Stimulated activated naive CD8-positive, alpha-beta T cell treated with anti-CD3 and anti-CD28 coated beads, Interleukin-15, Interleukin-2, amounts not matched to agents 100 ng/mL and 50 ng/mL, for 24 hours (primary cell): ENCODE data around the gene NECTIN2.

ENCODE experiments used
- H3K27ac Mint-ChIP-seq: one replicate; pipeline ENCODE4 v1.8.0; 2021; ENCODE audit warnings: mild to moderate bottlenecking, mixed read lengths
- H3K27me3 Mint-ChIP-seq: one replicate; pipeline ENCODE4 v1.8.0; 2021; ENCODE audit warnings: mixed read lengths
- H3K36me3 Mint-ChIP-seq: one replicate; pipeline ENCODE4 v1.8.0; 2021; ENCODE audit warnings: low read depth, mixed read lengths
- H3K4me1 Mint-ChIP-seq: one replicate; pipeline ENCODE4 v1.8.0; 2021; ENCODE audit warnings: low read depth, mixed read lengths
- H3K4me3 Mint-ChIP-seq: one replicate; pipeline ENCODE4 v1.8.0; 2021; ENCODE audit warnings: mild to moderate bottlenecking, mixed read lengths
- H3K9me3 Mint-ChIP-seq: one replicate; pipeline ENCODE4 v1.8.0; 2021; ENCODE audit warnings: mixed read lengths

The NECTIN2 gene

DNA sequence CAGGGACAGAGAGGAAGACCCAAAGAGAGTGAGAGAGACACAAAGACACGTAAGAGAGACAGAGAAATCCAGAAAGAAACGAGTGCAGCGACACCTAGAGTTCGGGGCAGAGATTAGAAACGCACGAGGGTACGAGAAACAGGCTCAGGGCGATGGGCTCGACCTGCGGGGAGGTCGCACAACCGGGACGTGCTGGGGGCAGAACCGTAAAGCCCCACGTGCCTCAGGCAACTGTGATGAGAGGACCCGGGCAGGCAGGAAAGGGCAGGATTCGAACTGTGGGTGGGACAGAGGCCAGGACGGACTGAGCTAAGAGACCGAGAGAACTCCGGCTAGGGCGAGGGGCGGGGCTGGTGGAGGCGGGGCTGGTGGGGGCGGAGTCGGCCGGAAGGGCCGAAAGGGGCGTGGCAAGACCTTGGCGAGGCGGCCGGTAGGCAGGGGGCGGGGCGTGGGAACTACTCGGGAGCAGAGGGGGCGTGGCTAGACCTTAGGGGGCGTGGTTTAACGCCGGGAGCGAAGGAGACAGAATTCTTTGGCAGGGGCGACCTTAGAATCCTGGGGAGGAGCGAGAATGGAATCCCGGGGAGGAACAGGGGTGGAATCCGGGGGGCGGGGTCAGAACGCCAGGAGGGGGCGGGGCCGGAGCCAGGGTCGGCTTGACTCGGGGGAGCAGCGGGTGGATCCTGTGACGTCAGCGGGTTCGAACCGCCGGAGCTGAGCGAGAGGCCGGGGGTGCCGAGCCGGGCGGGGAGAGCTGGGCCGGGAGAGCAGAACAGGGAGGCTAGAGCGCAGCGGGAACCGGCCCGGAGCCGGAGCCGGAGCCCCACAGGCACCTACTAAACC, at the start of gene NECTIN2:
Gene NECTIN2, plus strand, starts transcription at position 686 of the 843 bp plus-strand sequence. CDS start 229 bp downstream, outside the sequence.
- Mint-ChIP-seq H3K9me3 (no peaks in the 10 kb centered on the region), H3K27ac (peak within 1 kb of the TSS; percentile 77), H3K36me3 (no peaks in the 10 kb centered on the region), H3K4me1 (peaks cover 30% of the 10 kb centered on the region), H3K27me3 (peaks cover 30% of the 10 kb centered on the region), H3K4me3 (peak within 1 kb of the TSS; percentile 89)

DNA sequence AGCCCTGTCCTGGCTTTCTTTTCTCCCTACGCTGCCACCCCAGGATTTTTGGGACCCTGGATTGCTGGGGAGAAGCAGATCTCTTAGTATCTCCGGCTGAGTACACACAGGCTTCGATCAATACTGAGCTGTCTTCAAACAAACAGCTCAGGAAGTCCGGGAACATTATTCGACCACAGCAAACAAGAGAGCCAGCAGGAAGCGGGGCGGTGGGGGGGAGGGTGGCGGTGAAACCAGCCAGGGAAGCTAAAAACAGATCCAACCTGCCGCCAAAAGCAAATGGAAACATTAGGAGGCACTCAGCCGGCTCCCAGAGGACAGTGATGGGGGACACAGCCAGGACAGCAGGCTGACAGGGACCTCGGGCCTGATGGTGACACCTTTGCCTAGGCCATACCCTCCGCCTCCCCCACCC, 49.4 kb upstream of the NECTIN2 start:
- H3K4me1 Mint-ChIP-seq = peaks cover 17% of the 10 kb centered on the region
- H3K9me3 Mint-ChIP-seq = no peaks in the 10 kb centered on the region
- H3K27ac Mint-ChIP-seq = peak overlapping the region; percentile 32
- no peak overlapping the region for H3K4me3 Mint-ChIP-seq
- no peaks in the 10 kb centered on the region for H3K36me3 Mint-ChIP-seq
- H3K27me3 Mint-ChIP-seq = no peaks in the 10 kb centered on the region

DNA sequence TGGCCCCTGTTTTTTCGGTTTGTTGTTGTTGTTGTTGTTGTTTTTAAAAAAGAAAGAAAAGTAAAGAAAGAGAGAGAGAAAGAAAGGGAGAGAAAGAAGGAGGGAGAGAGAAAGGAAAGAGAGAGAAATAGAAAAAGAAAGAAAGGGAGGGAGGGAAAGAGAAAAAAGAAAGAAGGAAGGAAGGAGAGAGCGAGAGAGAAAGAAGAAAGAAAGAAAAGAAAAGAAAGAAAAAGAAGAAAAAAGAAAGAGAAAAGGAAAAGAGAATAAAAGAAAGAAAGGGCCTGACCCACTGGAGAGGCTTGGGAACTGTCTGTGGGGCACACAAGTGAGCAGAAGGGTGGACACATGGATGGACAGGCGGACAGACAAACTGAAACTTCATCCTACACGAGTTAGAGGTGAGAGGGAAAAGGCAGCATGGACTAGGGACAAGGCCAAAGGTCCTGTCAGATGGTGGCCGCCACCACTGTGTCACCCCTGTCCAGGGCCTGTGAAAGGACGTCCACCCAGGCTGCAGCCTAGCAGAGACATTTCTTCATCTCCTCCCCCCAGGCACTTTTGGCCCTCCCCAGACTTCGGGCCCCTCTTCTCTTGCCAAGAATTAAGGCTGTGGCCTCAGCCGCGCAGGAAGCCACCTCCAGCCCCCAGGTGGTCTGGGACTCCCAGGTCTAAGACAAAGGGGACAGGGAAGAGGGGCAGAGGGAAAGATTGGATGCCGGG, 46.3 kb upstream of the NECTIN2 start:
- Mint-ChIP-seq H3K4me3 (no peak overlapping the region), H3K4me1 (peaks cover 17% of the 10 kb centered on the region), H3K27me3 (no peaks in the 10 kb centered on the region), H3K27ac (no peak overlapping the region), H3K36me3 (no peaks in the 10 kb centered on the region), H3K9me3 (no peaks in the 10 kb centered on the region)

DNA sequence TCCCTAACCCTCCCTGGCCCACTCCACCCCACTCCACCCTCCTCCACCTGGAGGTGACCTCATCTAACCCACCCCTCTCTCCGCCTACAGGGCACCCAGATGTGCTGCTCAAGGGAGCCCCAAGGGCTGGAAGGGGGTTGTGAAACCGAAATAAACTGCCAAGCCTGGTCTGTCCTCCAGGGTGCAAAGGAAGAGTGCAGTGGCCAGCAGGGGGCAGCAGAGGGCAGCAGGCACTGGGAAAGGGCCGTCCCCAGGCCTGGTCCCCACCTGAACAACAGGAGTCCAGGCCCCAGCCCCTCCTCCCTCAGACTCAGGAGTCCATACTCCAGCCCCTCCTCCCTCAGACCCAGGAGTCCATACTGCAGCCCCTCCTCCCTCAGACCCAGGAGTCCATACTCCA, 45.6 kb upstream of the NECTIN2 start:
- Mint-ChIP-seq H3K36me3 (no peaks in the 10 kb centered on the region), H3K27me3 (no peaks in the 10 kb centered on the region), H3K9me3 (no peaks in the 10 kb centered on the region), H3K4me1 (peaks cover 17% of the 10 kb centered on the region), H3K4me3 (no peak overlapping the region), H3K27ac (no peak overlapping the region)

DNA sequence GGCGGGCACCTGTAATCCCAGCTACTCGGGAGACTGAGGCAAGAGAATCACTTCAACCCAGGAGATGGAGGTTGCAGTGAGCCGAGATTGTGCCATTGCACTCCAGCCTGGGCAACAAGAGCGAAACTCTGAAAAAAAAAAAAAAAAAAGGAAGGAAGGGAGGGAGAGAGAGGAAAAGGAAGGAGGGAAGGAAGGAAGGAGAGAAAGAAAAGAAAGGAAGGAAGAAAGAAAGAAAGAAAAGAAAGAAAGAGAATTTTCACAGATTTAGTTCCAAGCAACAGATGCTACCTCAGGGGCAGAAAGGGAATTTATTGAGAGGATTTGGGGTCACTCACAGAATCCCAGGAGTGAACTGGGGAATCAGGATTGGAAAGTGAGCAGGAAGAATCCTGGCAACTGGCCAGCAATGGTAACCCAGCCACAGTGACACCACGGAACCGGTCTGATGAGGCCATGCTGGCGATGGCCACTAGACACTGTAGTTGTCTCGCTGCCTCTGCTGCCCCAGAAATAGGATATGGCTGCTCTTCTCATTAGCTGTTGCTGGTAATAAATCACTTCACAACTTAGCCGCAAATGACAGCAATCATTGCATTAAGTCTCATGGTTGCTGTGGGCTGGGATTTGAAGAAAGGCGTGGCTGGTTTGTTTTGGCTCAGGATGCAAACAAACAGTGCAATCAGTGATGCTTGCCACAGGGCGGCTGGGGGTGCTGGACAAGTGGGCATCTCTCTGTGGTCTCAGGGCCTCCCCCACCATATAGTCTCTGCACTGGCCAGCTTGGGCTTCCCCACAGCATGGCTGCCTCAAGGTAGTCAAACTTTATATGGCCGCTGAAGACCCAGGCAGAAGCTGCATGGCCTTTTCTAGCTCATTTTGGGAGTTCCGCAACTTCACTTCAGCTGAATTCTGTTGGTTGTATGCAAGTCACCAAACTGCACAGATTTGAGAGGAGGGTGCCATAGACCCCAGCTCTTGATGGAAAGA, 42.4 kb upstream of the NECTIN2 start:
- H3K9me3 Mint-ChIP-seq = no peaks in the 10 kb centered on the region
- H3K4me1 Mint-ChIP-seq = no peaks in the 10 kb centered on the region
- H3K27ac Mint-ChIP-seq = no peak overlapping the region
- H3K36me3 Mint-ChIP-seq = no peaks in the 10 kb centered on the region
- H3K27me3 Mint-ChIP-seq = no peaks in the 10 kb centered on the region
- no peak overlapping the region for H3K4me3 Mint-ChIP-seq

DNA sequence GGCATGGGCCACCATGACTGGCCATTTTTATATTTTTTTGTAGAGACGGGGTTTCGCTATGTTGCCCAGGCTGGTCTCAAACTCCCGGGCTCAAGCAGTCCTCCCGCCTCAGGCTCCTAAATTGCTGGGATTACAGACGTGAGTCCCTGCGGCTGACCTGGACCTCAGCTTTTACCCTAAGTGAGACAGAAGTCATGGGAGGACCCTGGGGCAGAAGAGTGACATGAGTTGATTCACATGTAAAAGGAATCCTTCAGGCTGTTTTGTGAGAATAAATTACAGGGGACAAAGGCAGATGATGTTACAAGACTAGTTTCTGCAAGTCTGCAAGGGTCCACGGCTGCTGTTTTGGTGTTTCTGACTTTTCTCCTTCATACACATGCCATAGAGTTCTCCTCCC, 39.8 kb upstream of the NECTIN2 start:
- no peak overlapping the region for H3K4me3 Mint-ChIP-seq
- H3K4me1 Mint-ChIP-seq = no peaks in the 10 kb centered on the region
- H3K27ac Mint-ChIP-seq = no peak overlapping the region

DNA sequence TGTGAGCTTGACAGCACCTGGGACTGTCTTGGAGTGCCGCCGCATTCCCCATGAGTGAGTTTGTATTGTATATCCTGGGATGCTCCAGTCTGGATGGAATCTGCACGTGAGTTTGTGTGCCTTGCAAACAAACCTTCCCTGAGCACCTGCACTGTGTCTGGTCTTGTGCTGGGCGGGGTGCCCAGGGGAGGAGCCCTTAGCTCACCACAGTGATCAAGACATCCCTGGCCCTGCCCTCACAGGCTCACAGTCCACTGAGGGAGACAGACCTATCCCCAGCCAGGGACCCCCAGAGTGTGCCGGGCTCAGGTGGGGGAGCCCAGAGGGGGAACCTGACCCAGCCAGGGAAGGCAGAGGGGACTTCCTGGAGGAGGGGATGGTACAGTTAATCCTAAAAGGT, 38.9 kb upstream of the NECTIN2 start:
- Mint-ChIP-seq H3K9me3 (no peaks in the 10 kb centered on the region), H3K4me1 (no peaks in the 10 kb centered on the region), H3K4me3 (no peak overlapping the region), H3K27me3 (peaks cover 5% of the 10 kb centered on the region), H3K36me3 (no peaks in the 10 kb centered on the region), H3K27ac (no peak overlapping the region)

More for the DNA sequence above, 39.8 kb upstream of the NECTIN2 start:
- Mint-ChIP-seq H3K27me3 (peaks cover 5% of the 10 kb centered on the region), H3K9me3 (no peaks in the 10 kb centered on the region), H3K36me3 (no peaks in the 10 kb centered on the region)

DNA sequence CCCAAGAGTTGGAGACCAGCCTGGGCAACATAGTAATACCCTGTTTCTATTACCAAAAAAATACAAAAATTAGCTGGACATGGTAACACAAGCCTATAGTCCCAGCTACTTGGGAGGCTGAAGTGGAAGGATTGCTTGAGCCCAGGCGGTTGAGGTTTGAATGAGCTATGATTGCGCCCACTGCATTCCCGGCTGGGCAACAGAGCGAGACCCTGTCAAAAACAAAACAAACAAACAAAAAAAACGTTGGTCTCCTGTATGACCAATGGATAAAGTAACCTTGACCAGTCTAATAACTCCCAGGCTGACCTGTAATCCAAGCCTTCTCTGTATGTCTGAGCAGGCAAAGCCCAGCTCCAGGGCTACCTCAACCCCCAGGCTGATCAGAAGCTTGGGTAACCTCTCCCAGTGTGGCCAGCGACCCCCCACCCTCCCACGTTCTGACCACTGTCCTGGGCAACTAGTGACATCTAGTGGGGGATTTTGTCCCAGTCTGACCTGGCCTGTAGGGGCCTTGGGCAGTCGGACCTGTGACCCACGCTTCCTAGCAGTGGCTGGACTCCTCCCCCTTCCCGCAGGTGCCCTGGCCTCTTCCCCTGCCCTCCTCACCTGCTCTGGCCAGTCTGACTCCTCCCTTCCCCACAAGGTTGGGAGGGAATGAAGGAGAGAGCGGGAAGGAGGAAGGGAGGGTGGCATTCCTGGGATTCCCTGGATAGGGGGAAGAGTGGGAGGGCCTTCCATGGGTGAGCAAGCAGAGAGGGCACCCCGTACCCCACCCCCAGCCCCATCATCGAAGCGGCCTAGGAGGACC, 38.2 kb upstream of the NECTIN2 start:
- no peaks in the 10 kb centered on the region for H3K4me1 Mint-ChIP-seq
- H3K27ac Mint-ChIP-seq = no peak overlapping the region
- no peaks in the 10 kb centered on the region for H3K9me3 Mint-ChIP-seq
- no peaks in the 10 kb centered on the region for H3K36me3 Mint-ChIP-seq
- peaks cover 5% of the 10 kb centered on the region for H3K27me3 Mint-ChIP-seq
- no peak overlapping the region for H3K4me3 Mint-ChIP-seq

DNA sequence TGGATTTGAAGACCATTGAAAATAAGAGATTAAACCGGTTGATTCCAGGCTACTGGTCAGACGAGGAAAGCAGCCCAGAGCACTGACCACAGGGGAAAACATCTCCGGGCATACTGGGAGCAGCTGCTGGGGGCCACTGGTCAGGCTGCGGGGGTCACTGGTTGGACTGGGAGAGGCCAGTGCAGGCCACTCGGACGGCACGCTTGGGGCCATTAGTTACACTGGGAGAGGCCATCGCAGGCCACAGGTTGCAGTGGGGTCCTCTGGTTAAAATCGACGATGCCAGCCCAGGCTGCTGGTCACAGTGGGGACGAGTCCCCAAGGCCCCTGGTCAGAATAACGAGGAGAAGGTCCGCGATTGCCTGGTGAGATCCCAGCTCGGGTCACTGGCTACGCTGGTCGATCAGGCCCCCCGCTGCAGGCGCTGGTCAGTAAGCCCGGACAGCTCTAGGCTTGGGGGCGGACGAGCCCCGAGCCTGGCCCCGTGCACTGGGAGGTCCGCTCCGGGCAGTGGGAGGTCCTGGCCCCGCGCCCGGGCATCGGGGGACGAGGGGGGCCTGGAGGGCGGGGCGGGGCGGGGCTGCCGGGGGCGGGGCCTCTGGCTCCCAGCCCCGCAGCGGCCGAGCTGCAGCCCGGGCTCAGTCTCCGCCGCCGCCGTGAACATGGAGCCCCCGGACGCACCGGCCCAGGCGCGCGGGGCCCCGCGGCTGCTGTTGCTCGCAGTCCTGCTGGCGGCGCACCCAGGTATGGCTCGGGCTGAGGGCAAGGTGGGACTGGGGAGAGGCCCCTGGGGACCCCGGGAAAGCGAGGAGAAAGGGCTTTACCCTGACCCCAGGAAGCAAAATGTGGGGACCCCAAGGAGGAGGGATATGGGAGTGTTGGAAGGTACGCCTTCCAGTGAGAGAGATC, 37.4 kb upstream of the NECTIN2 start, which contains the start of gene BCAM:
Gene BCAM, plus strand, starts transcription at position 641 of the 909 bp plus-strand sequence. Its CDS starts 22 bp downstream, at position 663.
- Mint-ChIP-seq H3K4me1 (no peaks in the 10 kb centered on the region), H3K27me3 (peaks cover 5% of the 10 kb centered on the region), H3K36me3 (no peaks in the 10 kb centered on the region), H3K27ac (no peak within 1 kb of the TSS), H3K9me3 (no peaks in the 10 kb centered on the region), H3K4me3 (no peak within 1 kb of the TSS)

DNA sequence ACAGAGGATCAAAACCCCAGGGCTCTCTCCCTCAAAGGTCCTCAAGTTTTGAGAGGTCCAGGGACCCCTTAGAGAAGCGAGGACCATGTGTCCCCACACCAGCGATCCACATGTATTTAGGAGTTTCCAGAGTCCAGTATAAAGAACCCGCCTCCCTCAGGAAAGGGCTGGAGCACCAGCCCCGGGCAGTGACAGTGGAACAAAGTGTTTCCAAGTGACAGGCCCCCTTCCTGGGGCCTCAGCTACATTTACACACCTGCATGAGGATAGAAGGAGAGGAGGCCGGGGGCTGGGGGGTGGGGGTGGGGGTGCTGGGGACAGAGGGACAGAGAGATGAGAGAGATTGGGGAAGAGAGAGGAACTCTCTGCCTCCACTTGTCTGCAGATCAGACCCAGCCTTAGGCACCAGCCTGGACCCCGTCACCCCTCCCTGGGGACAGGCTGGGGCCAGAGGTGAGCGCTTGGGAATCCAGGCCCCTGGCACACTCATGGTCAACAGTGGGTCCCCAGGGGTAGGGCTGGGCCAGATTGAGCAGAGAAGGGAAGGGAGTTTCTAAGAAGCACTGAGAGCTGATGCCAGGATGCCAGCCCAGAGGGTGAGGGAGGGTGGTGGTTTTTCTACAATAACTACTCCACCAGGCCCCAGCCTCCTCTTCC, 36.4 kb upstream of the NECTIN2 start:
- Mint-ChIP-seq H3K36me3 (no peaks in the 10 kb centered on the region), H3K9me3 (no peaks in the 10 kb centered on the region), H3K27ac (no peak overlapping the region), H3K4me3 (no peak overlapping the region), H3K4me1 (no peaks in the 10 kb centered on the region), H3K27me3 (peaks cover 5% of the 10 kb centered on the region)

DNA sequence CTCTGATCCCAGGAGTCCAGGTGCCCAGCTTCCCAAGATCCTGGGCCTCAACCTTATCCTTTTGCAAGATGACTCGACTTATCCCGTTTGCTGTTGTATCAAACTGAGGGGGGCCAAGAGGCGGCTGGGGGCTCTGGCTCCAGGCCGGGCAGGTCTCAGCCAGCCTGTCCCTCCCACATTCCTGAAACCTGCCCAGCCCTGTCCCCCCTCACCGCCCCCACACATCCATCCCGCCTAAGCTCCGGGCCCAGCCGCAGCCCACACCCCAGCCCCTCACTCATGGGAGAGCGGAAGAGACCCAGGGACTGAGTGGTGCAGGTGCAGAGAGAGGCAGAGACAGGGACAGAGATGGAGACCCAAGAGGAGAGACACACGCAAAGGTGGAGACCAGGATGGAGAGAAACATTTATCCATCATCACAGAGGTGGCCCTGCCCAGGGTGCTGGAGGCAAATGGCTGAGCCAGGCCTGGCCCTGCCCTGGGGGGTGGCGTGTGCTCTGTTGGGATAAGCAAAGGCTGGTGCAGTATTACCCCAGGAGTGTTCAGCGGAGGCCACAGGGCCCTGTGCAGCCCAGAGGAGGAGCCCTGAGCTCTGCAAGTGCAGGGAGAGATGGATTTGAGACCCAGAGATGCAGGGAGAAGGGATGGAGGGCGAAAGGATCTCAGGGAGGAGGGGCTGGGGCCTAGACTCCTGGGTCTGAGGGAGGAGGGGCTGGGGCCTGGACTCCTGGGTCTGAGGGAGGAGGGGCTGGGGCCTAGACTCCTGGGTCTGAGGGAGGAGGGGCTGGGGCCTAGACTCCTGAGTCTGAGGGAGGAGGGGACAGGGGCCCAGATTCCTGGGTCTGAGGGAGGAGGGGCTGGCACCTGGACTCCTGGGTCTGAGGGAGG, 35.6 kb upstream of the NECTIN2 start:
- H3K4me1 Mint-ChIP-seq = no peaks in the 10 kb centered on the region
- peaks cover 5% of the 10 kb centered on the region for H3K27me3 Mint-ChIP-seq
- no peak overlapping the region for H3K4me3 Mint-ChIP-seq
- no peaks in the 10 kb centered on the region for H3K36me3 Mint-ChIP-seq
- H3K9me3 Mint-ChIP-seq = no peaks in the 10 kb centered on the region
- H3K27ac Mint-ChIP-seq = no peak overlapping the region

DNA sequence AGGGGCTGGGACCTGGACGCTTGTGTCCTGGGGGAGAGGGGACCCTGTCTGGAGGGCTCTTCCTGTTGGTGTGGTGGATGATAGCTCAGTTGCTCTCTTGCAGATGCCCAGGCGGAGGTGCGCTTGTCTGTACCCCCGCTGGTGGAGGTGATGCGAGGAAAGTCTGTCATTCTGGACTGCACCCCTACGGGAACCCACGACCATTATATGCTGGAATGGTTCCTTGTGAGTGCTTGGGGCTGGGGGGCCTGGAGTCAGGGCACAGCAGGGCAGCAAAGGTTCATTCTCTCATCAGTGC, 35.0 kb upstream of the NECTIN2 start:
- no peak overlapping the region for H3K4me3 Mint-ChIP-seq
- no peaks in the 10 kb centered on the region for H3K9me3 Mint-ChIP-seq
- no peak overlapping the region for H3K27ac Mint-ChIP-seq
- no peaks in the 10 kb centered on the region for H3K36me3 Mint-ChIP-seq
- no peaks in the 10 kb centered on the region for H3K4me1 Mint-ChIP-seq
- peaks cover 5% of the 10 kb centered on the region for H3K27me3 Mint-ChIP-seq
